ENCODE measurements around the gene FBXO5.
"Not testable (repeated sequence)": the region's sequence is repeated elsewhere in the genome, so short reads cannot be mapped to it uniquely, and the experiment has no call there.

FBXO5 gene

DNA sequence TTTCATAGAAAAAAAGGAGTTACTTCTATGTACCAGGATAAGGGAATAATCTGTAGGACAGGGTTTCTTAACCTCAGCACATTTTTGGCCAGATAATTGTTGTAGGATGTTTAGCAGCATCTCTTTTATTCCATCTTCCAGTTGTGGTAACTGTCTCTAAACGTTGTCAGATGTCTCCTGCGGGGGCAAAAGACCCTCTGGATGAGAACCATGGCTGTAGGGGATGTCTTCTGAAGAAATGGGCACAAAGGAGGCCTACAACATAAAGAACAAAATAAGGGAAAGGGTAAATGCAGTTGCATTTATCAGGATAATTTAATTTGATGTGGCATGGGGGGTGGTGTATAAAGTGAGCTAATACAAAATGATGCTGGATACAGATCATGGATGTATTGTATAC is 4.1 kb upstream of the FBXO5 start:
- DNase-seq, result no peak

DNA sequence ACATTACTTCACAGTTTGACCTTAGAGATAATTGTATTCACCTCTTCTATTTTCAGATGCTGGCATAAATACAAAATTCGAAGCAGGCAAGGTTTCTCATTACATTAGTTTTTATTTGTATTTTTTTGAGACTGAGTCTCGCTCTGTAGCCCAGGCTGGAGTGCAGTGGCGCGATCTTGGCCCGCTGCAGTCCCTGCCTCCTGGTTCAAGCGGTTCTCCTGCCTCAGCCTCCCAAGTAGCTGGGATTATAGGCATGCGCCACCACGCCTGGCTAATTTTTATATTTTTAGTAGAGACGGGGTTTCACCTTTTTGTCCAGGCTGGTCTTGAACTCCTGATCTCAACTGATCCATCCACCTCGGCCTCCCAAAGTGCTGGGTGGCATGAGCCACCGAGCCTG is 2.5 kb upstream of the FBXO5 start:
- DNase-seq, result not testable (repeated sequence)

DNA sequence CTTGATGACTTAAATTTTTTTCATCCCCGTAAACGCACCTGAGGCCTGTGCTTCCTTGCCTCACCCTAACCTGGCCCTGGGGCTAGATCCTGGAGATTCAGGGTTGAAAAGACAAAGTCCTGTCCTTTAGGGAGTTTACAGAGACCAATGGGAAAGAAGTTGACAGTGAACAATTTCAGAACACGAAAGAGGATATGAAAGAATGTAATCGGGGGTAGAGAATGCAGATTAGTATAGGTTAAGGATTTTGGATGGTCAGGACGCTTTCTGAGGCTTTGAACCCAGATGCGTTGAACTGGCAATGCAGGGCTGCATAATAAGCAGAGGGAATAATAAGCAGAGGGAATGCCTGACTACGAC is 1.7 kb upstream of the FBXO5 start:
- peak in 1 of 5 experiments; percentile 28 for DNase-seq

DNA sequence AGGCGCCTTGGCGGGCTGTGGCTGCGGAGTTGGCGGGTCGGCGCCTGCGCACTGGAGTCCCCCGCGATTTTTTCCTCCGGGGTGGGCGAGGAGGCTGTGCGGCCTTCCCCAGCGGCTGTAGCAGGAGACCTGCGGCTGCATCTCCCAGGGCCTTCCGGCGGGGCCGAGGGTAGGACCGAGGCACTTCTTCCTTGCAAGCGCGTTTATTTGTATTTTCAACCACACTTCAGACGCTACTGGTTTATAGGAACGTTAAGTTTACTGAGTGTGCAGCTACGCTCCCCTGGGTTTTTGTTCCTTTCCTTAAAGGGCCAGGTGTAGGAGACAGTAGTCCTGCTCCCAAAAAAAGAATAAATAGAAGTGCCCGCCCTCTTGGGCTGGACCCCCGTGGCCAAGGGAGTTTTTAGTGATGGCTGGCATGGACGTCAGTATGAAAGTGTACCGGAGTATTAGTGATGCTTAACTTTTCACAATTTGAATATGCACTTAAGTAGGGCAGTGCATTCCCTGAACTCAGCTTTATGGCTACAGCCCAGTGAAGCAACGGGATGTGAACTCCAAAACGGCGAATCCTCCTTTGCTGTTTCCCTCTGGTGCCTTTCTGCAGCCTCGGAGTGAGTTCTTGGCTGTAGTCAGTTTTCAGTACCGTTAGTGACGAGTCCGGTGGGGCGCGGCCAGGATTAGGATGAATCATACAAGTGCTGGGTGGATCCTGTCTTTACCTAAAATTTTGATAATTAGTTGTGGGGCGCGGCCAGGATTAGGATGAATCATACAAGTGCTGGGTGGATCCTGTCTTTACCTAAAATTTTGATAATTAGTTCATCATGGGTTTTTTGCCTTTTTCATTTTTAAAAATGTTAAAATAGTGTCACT is 1.0 kb upstream of the FBXO5 start:
- DNase-seq, result peak in 4 of 5 experiments; percentile 88 to 91 (median 89)

DNA sequence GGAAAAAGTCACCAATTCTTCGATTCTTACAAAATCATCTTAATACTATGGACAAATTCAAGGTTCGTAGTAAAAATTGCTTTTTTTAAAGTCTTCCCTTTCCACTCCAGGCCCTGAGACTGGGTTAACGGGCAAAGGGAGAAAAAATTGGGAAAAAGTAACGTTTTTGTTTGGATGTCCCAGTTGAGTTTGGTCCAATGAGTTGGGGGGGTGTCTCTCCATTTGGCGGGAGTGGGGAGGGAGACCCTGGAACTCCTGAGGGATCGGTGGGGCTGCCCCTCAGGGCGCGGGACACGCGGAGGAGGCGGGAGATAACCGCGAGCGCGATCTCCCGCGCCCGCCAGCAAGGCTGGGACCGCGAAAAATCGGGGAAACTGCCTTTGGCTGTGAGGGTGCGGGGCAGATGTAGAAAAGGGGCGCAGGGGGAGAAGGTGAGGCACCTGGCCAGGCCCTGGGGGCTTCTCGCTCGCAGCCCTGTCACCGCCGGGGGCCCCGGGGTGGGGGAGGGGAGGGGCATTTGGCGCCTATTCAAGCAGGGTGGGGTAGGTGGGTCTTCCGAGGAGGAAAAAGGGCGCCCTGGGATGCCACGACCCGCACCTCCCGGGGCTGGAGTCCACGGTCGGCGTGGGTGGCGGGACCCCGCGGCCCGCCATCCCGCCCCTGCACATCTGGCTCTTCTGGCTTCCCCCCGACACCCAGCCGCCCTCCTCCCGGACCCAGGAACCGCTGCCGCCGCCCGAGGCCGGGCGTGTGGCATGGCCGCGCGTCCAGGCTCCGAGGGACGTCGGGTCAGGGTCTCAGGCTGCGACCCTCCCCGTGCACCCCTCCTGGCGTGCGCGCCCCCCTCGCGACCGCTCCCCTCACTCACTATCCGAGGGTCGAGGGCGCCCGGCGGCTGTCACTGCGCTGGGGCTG is 595 bp downstream of the FBXO5 start:
- peak in 2 of 5 experiments; percentile 7 to 39 for DNase-seq

DNA sequence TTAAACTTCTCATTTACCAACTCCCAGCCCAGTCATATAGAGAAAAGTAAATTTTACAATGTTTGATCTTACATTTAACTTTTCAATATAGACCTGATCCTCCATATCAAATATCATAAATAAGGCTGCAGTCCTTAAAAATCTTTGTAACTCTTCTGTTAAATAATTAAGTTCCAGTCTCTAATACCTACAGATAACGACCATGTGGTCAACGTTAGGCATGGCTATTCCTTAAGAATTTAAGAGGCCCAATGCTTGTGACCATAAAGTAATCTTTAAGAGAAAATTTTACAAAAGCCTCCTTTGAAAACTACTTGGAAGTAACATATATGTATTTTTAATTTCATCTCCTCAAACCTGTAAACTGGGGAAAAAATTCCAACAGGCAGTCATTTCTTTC is 1.6 kb downstream of the FBXO5 start:
- DNase-seq, result no peak

DNA sequence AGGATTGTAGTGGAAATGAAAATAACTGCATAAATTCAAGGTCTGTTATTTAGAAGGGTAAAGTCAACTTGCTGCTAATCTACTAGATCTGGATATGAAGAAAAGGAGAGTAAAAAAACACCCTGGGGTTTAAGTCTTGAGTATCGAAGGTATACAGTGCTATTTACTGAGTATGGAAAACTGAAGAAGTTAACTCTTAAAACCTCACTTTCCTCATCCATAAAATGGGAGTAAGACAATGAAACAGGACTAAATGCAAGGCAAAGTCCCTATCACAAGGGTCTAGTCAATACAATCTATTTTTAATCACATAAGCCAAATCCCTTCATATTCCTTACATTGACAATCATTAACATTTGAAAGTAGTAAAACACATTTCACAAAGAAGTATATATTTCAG is 2.2 kb downstream of the FBXO5 start:
- DNase-seq, result no peak

DNA sequence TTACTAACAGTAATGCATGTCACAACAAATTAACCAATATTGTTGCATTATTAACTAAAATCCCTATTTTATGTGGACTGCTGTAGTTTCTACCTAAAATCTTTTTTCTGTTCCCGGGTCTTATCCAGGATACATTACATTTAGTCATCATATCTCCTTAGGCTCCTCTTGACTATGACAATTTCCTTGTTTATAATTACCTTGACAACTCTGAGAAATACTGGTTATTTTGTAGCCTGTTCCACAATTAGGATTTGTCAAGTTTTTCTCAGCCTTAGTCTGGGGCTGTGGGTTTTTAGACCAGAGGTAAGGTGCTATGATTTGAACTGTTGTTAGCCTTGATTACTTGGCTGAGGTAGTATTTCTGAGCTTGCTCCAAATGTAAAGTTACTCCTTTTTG is 3.7 kb downstream of the FBXO5 start:
- no peak for DNase-seq

DNA sequence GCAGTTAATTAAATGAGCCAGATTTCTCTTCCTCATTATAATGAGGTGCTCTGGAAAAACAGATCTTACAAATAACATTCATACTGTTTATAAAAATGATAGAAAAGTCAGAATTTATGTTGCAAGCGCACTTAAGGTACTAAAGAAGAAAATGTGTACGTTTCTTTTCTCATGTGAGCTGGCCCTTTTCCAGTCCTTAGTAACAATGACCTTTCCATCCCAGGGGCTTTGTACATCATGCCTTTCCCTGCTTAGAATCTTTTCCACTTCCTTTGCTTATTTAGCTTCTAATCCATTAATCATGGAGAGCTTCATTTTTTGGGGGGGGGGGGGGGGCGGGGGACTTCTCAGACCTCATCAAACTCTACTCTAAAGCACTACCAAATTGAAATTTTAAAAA is 4.8 kb downstream of the FBXO5 start:
- DNase-seq, result no peak

DNA sequence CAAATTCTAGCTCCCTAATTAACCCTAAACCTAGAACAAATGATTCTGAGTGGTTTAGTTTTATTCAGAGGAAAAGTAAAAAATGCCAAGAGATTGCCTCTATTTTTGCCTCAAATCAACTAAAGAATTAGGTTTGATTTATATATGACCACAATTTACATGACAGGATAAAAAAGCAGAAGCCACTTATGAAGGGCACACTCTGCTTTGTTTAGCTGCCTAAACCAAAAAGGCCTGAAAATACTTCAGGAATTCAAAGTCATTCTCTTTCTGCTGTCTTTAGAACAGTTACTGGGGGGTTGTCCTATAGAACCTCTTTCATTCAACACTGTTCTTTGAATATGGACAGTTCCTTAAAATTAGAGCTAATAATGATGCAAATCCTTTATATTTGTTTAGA is 5.3 kb downstream of the FBXO5 start:
- no peak for DNase-seq

DNA sequence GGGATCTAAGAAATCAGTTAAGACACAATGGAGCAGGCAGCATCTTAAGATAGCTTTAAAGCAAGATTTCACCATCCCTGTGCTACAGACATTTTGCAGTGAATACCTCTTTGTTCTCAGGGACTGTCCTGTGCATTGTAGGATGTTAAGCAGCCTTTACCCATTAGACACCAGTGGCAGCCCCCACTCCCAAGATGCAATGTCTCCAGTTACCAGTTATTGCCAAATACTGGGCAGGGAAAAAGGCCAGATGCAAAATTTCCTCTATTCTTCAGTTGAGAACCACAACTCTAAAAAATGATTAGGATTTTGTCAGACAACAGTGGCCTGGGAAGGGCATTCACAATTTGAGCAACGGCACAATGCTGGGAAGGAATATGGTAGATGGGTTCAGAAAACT is 6.1 kb downstream of the FBXO5 start:
- DNase-seq, result no peak

DNA sequence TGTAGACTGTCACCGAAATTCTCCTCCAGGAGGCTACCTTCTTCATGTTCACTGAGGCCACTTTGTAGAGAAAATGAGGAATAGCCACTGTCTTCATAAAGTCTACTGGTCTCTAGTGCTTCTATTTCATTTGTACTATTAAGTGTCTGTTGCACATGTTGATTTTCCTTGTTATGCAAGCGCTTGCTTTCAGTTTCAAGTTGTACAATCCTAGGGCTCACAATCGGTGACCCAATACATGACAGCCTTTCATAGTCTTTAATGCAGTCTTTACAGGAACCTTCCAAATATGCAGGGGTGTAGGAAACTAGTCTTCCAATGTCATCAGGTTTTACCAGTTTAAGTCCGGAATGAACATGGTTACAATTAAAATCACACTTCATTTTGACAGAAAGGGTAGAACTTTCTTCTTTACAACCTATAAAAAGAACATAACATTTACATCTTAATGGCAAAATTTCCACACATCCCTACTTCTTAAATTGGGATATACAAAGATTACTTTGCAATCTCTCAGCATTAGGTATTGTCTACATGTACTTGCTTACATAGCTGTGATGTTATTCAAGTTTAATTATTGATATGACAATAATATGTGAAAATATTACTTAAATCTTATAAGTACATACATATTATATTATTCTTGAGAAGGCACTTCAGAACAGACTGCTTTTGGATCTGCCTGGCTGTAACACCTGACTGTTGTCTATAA is 7.5 kb downstream of the FBXO5 start:
- peak in 1 of 5 experiments; percentile 51 for DNase-seq

DNA sequence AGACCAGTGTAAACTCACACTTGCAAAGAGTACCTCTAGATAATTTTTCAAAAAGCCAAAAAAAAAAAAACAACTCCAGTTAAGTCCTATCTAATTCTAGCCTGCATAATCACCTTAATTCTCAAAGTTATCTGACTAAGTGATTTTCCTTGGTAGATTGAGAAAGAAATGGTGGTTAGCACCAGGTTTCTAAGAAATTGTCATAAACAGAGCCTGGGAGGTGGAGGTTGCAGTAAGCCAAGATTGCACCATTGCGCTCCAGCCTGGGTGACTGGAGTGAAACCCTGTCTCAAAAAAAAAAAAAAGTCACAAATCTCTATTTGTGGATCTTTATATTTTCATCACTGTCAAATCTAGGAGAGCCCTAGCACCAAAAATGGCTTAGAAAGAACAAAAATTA is 8.9 kb downstream of the FBXO5 start:
- peak in 1 of 5 experiments; percentile 51 for DNase-seq

DNA sequence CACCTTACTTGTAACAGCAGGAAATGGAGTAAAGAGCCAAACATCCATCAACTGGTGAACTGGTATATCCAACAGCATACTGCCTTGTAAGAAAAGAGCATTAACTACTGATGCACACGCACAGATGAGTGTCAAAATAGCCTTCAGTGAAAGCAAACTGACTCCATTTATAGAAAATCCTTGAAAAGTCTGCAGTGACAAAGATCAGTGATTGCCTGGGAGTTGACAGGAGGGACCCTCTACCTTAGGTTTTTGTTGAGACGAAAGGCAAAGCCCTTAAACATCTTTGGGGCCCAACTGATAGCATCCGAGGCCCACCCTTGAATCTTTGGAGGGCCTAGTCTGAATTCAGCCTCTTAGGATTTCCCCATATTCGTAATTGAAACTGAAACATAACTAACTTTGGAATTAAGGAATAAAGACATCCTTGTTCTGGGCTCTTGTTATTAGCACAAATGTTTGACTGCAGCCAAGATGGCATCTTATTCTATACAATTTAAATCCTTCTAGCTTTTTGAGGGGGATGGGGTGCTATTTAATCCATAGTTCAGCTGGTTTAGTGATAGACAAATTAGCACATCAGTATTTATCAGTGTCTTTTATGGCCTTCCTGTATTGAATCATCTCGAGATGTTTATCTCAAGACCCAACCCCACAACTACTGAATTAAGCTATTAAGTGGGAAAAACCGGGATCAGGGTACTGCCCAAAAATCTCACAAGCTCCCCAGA is 13.0 kb downstream of the FBXO5 start:
- DNase-seq, result no peak

DNA sequence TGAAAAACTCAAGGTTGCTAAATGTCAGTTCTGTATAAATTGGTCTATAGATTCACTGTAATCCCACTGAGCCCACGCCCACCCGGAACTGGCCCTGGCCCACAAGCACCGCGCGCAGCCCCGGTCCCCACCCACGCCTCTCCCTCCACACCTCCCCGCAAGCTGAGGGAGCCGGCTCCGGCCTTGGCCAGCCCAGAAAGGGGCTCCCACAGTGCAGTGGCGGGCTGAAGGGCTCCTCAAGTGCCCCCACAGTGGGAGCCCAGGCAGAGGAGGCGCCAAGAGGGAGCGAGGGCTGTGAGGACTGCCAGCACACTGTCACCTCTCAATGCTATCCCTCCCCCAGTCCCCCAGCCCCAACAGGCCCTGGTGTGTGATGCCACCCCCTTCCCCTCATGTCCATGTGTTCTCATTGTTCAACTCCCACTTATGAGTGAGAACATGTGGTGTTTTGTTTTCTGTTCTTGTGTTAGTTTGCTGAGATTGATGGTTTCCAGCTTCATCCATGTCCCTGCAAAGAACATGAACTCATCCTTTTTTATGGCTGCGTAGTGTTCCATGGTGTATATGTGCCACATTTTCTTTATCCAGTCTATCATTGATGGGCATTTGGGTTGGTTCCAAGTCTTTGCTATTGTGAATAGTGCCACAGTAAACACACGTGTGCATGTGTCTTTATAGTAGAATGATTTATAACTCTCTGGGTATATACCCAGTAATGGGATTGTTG is 16.5 kb downstream of the FBXO5 start:
- not testable (repeated sequence) for DNase-seq

DNA sequence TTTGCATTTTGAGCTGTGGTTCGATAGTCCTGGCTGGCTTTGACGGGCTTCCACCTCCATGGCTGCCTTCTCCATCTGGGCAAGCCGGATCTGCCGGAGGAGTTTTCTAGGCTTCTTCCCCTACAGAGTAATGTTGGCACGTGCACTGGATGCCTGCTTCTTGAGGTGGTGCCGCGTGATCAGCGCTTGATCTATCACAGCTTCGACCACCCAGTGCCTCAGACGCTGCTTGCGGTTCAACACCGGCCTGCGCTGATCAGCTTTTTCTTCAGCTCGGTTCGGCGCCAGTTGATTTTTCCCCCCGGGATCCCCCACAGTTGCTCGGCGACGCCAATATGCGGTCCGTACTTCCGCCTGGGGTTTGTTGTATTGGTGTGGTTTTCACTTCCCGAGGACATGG is 23.5 kb downstream of the FBXO5 start:
- DNase-seq, result no peak

DNA sequence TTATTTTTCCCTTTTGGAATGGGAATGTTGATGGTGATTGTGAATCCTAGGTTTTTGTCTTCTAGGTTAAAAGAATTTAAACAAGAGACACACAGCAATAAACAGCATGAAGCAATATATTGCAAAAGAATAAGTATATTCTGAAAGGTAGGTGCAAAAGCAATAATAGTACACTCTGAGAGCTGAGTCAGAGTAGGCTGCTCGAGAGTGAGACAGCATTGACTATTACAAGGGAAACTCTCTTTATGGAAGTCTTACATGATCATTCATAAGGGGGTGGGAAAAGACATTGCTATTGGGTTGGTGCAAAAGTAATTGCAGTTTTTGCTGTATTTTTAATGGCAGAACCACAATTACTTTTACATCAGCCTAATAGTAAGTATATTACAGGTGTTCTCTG is 25.0 kb downstream of the FBXO5 start:
- DNase-seq, result no peak

DNA sequence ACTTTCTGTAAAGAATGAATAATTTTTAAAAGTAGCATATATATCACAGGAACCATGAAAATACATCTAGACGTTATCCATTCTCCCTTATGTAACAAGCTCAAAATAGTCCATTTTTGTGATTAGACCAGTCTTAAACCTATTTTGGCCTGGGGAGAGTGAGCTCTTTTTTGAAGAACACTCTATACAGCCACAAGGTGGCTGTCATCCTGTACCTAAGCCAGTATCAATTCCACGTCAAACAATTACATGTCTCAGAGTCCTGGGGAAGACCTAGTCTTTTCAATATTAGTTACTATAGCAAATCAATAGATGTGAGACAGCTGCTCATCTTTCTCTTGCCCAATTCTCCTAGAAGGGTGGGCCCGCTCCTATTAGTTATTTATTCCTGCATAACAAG is 28.4 kb downstream of the FBXO5 start:
- DNase-seq, result no peak

DNA sequence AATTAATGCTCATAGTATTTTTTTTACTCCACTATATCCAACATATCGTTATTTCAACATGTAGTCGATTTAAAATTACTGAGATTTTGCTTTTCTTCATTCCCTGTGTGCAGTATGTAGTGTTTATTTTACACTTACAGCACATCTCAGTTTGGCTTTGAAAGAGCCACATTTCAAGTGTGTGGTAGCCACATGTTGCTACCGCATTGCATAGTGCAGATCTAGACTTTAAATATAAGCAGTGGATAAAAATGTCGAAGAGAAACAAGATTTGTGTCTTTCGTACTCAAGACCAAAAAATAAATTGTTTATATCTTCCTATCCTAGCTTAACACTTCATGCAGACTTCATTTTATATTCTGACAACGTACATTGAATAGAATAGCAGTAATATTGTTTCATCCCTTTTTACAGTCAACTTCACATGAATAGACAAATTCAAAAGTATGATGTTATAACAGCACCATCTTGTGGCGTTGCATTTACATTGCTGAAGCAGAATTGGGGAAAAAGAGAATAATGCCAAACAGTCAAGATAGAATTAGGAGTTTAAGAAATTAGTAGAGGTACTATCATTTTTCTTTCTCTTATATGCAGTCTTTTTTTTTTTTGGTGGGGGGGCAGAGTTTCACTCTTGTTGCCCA is 29.9 kb downstream of the FBXO5 start:
- DNase-seq, result peak in 1 of 5 experiments; percentile 27

DNA sequence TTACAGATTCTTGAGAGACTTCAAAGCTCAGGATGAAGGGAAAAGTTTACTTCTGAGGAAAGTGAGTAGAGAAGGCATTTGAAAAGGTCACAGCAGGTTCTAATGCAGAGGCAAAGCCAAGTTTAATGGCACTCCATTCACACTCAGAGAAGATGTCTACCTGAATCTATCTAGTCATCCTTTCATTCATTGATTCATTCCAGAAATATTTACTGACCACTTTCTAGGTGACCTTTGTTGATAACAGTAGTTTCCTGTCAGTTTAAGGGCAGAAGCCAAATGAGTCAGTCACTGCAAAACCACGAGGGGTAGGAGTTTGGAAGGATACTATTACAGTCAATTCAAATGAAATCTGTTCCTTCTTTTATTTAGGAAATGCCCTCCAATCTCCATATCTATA is 30.8 kb downstream of the FBXO5 start:
- DNase-seq, result peak in 1 of 5 experiments; percentile 16

DNA sequence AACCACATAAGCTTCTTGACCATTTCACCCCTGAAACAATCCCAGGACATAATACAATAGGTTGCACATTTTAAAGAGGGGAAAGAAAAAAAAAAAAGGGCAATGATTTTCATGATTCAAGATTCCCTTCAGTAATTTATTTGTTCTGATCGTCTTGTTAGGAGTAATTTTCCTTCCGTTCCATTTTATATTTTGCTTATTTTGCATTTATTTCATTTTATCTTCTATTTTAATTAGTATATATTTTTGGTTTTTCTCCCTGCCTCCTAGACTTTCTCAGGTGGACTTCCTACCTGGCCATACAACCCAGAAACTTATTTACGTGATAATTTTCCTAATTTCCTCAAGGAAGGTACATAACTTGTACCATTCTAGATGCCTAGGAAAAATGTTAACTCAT is 32.6 kb downstream of the FBXO5 start:
- no peak for DNase-seq

All from T-helper 2 cell (primary cell).